Heart right ventricle (tissue), 16 donors: ENCODE results near the gene SLC16A2. TPM values are rescaled to one million over a fixed set of nuclear protein-coding genes. Genes with fewer than 3 reads are reported as not detected.

ENCODE experiments used
- ATAC-seq, 8 donors: fragments of 200-7000 bp; cut with Tn5 transposase; one replicate each; pipeline ENCODE4 v1.9.1; 2020; ENCODE audit warnings: mild to moderate bottlenecking in 8 of 8, moderate library complexity in 8 of 8, moderate number of reproducible peaks in 1 of 8
- DNase-seq, 2 donors: peaks; one replicate each; pipeline ENCODE4 v3.0.0-alpha.2; 2020
- H3K27ac ChIP-seq, 10 donors: fragments of 200-600 bp; sonication (generic) in 2 of 10; one replicate each; pipeline versions ENCODE4 v1.5.0 to v1.8.0; 2020 to 2022; ENCODE audit warnings: mild to moderate bottlenecking in 3 of 10
- H3K27me3 ChIP-seq, 7 donors: fragments of 200-600 bp; one replicate each; pipeline ENCODE4 v1.8.0; 2021 to 2022; ENCODE audit warnings: mild to moderate bottlenecking in 2 of 7
- H3K36me3 ChIP-seq, 9 donors: fragments of 200-600 bp; sonication (generic) in 1 of 9; one replicate each; pipeline versions ENCODE4 v1.5.0 to v1.8.0; 2020 to 2022; ENCODE audit warnings: mild to moderate bottlenecking in 2 of 9
- H3K4me1 ChIP-seq, 9 donors: fragments of 200-600 bp; sonication (generic) in 1 of 9; one replicate each; pipeline versions ENCODE4 v1.5.0 to v1.8.0; 2020 to 2022; ENCODE audit warnings: mild to moderate bottlenecking in 4 of 9
- H3K4me3 ChIP-seq, 10 donors: fragments of 200-600 bp; sonication (generic) in 2 of 10; one replicate each; pipeline versions ENCODE4 v1.5.0 to v1.8.0; 2020 to 2022; ENCODE audit warnings: mild to moderate bottlenecking in 7 of 10, moderate library complexity in 2 of 10
- H3K9me3 ChIP-seq, 11 donors: fragments of 200-600 bp in 10 of 11; sonication (generic) in 2 of 11; one replicate each; pipeline versions ENCODE4 v1.5.0 to v1.8.0; 2013 to 2022; ENCODE audit warnings: mild to moderate bottlenecking in 2 of 11, control low read depth in 1 of 11, moderate library complexity in 1 of 11
- WGBS, 2 donors: extraction: QIAGEN DNeasy Blood & Tissue Kit; methylation state at CpG; one replicate each; pipeline ENCODE4 v1.1.7; 2013; ENCODE audit warnings: inconsistent platforms in 1 of 2; 5-methylcytosine and 5-hydroxymethylcytosine counted together
- intact Hi-C, 10 donors: fragments of 100-400 bp; cut with DNase I; formaldehyde crosslinking; loops; one replicate each; pipeline versions ENCODE4 v1.11.1 to v1.14.2; 2022
- polyA plus RNA-seq, 2 donors: library from polyadenylated mRNA; stranded (reverse); fragments of 200-250 nt; gene quantifications; one replicate each; pipeline ENCODE4 v1.2.3, GENCODE V29; 2013
- total RNA-seq, 10 donors: library from RNA; stranded (reverse); fragmentation: NEBNext Ultra II Directional in 3 of 10; extraction: Animal tissue kit (Norgen Biotek cat#: 25700) in 3 of 10; gene quantifications; one replicate each; pipeline versions ENCODE4 v1.2.1 to v1.2.4, GENCODE V29; 2021 to 2023
- TF ChIP-seq, protein P1 (sequence below), 9 donors: fragments of 200-600 bp; sonication (generic) in 2 of 9; IDR thresholded peaks; one replicate each; pipeline versions ENCODE4 v1.5.0 to v1.8.0; 2021 to 2022; ENCODE audit warnings: antibody characterized with exemption in 9 of 9, mild to moderate bottlenecking in 5 of 9, moderate library complexity in 1 of 9
- donor health status: Arrhythmogenic right ventricular cardiomyopathy.
- donor health status: ischemic (EF 13 %, LVEDD 7.1; RV severe dilation, severe dysfunction).
- donor health status: healthy with polysubstance abuse.
- donor health status: DM: no; HTN: yes; CAD: no.
- donor health status: DM: no; HTN: no; CAD: no.
- donor health status: ischemic (EF 25% LVEDD 6.9; RV normal size, moderate dysfunction).
- donor health status: ischemic (EF 25% LVEDD 5.7; RV mildly dilated, moderate dysfunction).
- donor health status: healthy.
- donor health status: DM: yes; HTN: yes; CAD: no.
- donor health status: Ischemic cardiomyopathy.
- donor health status: ischemic (EF 35%, LVEDD 5.7; RV mildly dilated, moderate dysfunction).
- donor health status: nonischemic (EF 11% LVEDD 7.7; RV severe dilation, severe dysfunction).
- donor health status: DM: yes; HTN: yes; CAD: no.
- donor health status: PGD.
- donor health status: ischemic (EF 29% LVEDD 5.4; RV normal size, mild dysfunction).
- donor health status: nonischemic (EF 23%, LVEDD 6.1; RV moderate dilation, normal function).

The SLC16A2 gene
- total and polyA plus RNA-seq, 12 donors = 2.4 to 12.6 (median 6.5) TPM

DNA sequence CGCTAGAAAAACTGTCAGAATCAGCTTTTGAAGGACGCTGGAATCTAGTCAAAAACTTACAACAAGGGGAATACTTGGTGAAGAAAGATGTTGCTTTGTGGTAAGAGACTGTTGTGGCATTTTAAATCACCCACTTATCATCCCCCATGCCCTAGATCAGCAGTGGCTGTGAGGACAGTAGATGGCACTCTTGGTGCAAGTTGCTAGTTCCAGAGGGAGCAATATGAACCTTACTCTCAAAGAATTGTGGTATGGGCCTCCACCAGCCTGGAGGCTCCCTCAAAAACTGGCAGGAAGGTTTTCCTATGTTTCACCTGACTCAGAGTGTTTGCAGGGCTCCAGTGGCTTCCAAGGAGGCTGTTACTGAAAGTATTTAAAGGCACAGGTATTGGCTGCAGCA, 37.7 kb upstream of the SLC16A2 start:
- no peak overlapping the region for H3K4me3 ChIP-seq
- H3K4me1 ChIP-seq = no peaks in the 10 kb centered on the region
- peak; percentile 74 to 93 (median 81) for ATAC-seq
- intact Hi-C loops = loop anchor here (1.0 to 5.0 kb wide), 7 partner anchors 149 to 169 kb away; no protein-coding TSS in a partner anchor
- no peaks in the 10 kb centered on the region for H3K9me3 ChIP-seq
- 29 to 45% methylated on average over 2 of the region's 2 CpGs for WGBS, 2 donors
- peaks cover 0 to 50% (median 0%) of the 10 kb centered on the region in 7 donors for H3K27me3 ChIP-seq
- TF ChIP-seq, protein P1, sequence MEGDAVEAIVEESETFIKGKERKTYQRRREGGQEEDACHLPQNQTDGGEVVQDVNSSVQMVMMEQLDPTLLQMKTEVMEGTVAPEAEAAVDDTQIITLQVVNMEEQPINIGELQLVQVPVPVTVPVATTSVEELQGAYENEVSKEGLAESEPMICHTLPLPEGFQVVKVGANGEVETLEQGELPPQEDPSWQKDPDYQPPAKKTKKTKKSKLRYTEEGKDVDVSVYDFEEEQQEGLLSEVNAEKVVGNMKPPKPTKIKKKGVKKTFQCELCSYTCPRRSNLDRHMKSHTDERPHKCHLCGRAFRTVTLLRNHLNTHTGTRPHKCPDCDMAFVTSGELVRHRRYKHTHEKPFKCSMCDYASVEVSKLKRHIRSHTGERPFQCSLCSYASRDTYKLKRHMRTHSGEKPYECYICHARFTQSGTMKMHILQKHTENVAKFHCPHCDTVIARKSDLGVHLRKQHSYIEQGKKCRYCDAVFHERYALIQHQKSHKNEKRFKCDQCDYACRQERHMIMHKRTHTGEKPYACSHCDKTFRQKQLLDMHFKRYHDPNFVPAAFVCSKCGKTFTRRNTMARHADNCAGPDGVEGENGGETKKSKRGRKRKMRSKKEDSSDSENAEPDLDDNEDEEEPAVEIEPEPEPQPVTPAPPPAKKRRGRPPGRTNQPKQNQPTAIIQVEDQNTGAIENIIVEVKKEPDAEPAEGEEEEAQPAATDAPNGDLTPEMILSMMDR (IDR thresholded peaks at IDR 0.05) = peak in 8 of 9 donors; percentile 19 to 69 (median 54)
- no peaks in the 10 kb centered on the region for H3K36me3 ChIP-seq
- H3K27ac ChIP-seq = no peak overlapping the region
- DNase-seq = peak; percentile 10 to 28

DNA sequence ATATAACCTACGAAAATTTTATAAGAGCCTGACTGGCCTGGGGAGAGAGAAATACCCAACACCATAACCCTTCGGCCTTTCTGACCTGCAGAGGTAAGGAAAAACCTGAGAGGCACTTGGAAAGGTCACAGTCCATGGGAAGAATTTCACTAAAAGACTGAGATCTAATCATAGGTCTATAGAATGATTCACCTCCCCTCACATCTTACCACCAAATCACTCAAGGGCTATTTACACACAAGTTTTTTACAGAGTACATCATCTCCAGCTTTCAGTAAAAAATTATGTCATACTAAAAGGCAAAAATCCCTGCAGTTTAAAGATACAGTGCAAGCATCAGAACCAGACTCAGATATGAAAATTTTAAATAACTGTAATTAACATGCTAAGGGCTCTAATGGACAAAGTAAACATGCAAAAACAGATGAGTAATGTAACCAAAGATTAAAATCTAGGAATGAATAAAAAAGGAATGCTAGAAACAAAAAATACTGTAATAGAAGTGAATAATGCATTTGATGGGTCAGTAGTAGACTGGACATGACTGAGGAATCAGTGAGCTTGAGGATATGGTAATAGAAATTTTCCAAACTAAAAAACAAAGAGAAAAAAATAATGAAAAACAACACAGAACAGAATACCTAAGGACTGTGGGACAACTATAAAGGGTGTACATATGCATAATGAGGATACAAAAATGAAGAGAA, 32.1 kb upstream of the SLC16A2 start:
- DNase-seq (no peak), ATAC-seq (no peak)
- Histone ChIP-seq H3K4me3 (no peak overlapping the region), H3K27me3 (peaks cover 0 to 91% (median 0%) of the 10 kb centered on the region in 7 donors), H3K27ac (no peak overlapping the region), H3K9me3 (no peaks in the 10 kb centered on the region), H3K36me3 (no peaks in the 10 kb centered on the region), H3K4me1 (no peaks in the 10 kb centered on the region)
- intact Hi-C loops = no loop called here
- WGBS, 2 donors = 93 to 96% methylated on average over 2 of the region's 2 CpGs
- TF ChIP-seq, protein P1 (IDR thresholded peaks at IDR 0.05) = no peak

DNA sequence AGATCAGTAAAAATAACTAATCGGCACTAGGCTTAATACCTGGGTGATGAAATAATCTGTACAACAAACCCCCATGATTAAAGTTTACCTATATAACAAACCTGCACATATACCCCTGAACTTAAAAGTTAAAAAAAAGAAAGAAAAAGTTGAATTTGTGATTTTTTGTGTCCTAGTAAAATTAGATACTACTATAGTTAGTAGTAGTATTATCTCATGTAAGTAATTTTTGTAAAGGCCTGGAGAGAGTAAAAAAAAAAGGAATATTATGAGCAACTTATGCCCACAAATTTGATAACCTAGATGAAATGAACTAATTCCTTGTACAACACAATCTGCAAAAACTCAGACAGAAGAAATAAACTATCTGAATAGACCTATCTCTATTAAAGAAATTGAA, 25.7 kb upstream of the SLC16A2 start:
- TF ChIP-seq, protein P1 (IDR thresholded peaks at IDR 0.05) = no peak
- ATAC-seq (no peak), DNase-seq (no peak)
- intact Hi-C loops = no loop called here
- Histone ChIP-seq H3K27me3 (peaks cover 0 to 62% (median 0%) of the 10 kb centered on the region in 7 donors), H3K27ac (no peak overlapping the region), H3K4me1 (no peaks in the 10 kb centered on the region), H3K9me3 (no peaks in the 10 kb centered on the region), H3K4me3 (no peak overlapping the region), H3K36me3 (no peaks in the 10 kb centered on the region)
- whole genome bisulfite sequencing, 2 donors = 74 to 78% methylated on average over 1 of the region's 1 CpG

DNA sequence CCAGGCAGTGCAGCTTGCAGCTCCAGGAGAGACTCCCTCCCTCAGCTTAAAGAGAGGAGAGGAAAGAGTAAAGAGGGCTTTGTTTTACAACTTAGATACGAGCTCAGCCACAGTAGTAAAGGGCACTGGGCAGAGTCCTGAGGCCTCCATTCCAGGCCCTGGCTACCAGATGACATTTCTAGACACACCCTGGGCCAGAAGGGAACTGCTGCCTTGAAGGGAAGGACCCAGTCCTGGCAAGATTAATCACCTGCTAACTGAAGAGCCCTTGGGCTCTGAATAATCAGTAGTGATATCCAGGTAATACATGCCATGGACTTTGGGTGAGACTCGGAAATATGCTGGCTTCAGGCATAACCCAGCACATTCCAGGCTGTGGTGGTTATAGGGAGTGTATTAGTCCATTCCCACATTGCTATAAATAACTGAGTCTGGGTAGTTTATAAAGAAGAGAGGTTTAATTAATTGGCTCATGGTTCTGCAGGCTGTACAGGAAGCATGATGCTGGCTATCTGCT, 15.3 kb upstream of the SLC16A2 start:
- intact Hi-C loops = no loop called here
- no peak overlapping the region for H3K4me3 ChIP-seq

More for the DNA sequence above, 15.3 kb upstream of the SLC16A2 start:
- TF ChIP-seq, protein P1 (IDR thresholded peaks at IDR 0.05) = no peak
- Histone ChIP-seq H3K27me3 (peaks cover 0 to 40% (median 0%) of the 10 kb centered on the region in 7 donors), H3K27ac (no peak overlapping the region), H3K36me3 (no peaks in the 10 kb centered on the region), H3K9me3 (no peaks in the 10 kb centered on the region), H3K4me1 (no peaks in the 10 kb centered on the region)
- DNase-seq (no peak), ATAC-seq (no peak)
- WGBS, 2 donors = 88 to 91% methylated on average over 2 of the region's 2 CpGs
